C4-2B (cell line): Measurements from ENCODE around the gene DAZAP1.

ENCODE experiments used
- H3K27ac ChIP-seq: fragments of 450-650 bp; 2 replicates; pipeline ENCODE4 v1.5.1; 2017
- ZFX ChIP-seq: fragments of 450-650 bp; IDR thresholded peaks from 2 replicates; pipeline ENCODE4 v1.6.1; 2017
- TF ChIP-seq, protein P1 (sequence below): fragments of 450-650 bp; conservative IDR thresholded peaks from 2 replicates; pipeline ENCODE4 v1.5.1; 2017; ENCODE audit warnings: mild to moderate bottlenecking

The DAZAP1 gene

DNA sequence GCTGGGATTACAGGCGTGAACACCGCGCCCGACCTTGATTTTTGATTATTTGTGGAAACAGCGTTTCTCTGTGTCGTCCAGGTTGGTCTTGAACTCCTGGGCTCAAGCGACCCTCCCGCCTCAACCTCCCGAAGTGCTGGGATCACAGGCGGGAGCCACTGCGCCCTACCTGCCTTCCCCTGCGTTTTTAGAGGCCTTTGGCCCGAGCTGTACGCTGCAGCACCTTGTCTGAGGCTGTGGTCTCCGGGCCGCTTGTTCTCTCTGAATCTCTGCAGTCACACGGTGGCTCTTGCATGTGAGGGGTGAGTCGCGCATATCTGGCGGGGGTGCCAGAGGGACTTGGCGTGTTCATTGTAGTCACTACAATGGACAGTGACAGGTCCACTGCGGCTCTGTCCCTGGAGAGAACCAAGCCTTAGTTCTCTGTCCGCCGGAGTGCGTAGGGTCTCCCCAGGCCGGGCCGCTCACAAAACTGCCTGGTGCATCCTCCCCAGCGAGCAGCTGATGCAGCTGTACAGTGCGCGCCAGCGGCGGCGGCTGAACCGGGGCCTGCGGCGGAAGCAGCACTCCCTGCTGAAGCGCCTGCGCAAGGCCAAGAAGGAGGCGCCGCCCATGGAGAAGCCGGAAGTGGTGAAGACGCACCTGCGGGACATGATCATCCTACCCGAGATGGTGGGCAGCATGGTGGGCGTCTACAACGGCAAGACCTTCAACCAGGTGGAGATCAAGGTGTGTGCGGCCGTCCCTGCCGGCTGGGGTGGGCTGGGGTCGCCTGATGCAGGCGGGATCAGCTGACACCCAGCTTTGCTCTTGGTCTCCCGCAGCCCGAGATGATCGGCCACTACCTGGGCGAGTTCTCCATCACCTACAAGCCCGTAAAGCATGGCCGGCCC lies 32.4 kb downstream of the DAZAP1 start:
- H3K27ac ChIP-seq, result peak overlapping the region; percentile 98
- 0 out of 2 replicates have a peak, but pooled peaks have one; percentile 19 for TF ChIP-seq ZFX

DNA sequence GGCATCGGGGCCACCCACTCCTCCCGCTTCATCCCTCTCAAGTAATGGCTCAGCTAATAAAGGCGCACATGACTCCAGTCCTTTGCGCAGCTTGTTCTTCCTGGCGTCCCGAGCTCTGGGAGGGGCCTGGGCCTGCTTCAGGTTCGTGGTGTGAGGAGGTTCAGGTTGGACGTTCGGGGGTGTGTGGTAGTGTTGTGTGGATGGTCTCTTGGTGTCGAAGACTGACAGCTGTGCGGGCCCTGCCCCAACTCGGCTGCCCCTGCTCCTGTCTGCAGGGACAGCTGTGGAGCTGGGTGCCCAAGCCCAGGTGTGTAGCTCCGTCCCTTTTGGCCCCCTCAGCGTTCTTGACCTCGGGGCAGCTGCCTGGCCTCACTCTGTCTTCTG lies 33.0 kb downstream of the DAZAP1 start:
- peak overlapping the region; percentile 98 for H3K27ac ChIP-seq
- TF ChIP-seq, protein P1, sequence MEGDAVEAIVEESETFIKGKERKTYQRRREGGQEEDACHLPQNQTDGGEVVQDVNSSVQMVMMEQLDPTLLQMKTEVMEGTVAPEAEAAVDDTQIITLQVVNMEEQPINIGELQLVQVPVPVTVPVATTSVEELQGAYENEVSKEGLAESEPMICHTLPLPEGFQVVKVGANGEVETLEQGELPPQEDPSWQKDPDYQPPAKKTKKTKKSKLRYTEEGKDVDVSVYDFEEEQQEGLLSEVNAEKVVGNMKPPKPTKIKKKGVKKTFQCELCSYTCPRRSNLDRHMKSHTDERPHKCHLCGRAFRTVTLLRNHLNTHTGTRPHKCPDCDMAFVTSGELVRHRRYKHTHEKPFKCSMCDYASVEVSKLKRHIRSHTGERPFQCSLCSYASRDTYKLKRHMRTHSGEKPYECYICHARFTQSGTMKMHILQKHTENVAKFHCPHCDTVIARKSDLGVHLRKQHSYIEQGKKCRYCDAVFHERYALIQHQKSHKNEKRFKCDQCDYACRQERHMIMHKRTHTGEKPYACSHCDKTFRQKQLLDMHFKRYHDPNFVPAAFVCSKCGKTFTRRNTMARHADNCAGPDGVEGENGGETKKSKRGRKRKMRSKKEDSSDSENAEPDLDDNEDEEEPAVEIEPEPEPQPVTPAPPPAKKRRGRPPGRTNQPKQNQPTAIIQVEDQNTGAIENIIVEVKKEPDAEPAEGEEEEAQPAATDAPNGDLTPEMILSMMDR, result no peak
- no peak for TF ChIP-seq ZFX

DNA sequence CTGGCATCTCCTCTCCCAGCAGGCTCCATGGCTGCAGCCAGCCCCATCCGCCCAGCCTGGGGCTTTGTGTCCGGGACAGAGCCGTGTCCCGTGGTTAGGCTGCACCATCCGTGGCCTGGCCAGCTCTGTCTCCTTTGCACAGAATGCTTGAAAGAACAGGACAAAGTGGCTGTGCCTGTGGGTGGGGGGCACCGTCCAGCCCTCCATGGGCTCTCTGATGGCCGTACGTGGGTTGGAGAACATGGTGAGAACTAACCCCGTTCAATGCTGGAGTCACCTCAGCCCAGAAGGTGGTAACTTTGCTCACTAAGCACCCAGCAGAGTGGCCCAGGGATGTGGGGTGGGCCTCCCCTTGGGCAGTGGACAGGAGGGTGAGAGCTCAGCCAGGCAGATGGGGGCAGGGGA lies 33.6 kb downstream of the DAZAP1 start:
- H3K27ac ChIP-seq, result peak overlapping the region; percentile 98

DNA sequence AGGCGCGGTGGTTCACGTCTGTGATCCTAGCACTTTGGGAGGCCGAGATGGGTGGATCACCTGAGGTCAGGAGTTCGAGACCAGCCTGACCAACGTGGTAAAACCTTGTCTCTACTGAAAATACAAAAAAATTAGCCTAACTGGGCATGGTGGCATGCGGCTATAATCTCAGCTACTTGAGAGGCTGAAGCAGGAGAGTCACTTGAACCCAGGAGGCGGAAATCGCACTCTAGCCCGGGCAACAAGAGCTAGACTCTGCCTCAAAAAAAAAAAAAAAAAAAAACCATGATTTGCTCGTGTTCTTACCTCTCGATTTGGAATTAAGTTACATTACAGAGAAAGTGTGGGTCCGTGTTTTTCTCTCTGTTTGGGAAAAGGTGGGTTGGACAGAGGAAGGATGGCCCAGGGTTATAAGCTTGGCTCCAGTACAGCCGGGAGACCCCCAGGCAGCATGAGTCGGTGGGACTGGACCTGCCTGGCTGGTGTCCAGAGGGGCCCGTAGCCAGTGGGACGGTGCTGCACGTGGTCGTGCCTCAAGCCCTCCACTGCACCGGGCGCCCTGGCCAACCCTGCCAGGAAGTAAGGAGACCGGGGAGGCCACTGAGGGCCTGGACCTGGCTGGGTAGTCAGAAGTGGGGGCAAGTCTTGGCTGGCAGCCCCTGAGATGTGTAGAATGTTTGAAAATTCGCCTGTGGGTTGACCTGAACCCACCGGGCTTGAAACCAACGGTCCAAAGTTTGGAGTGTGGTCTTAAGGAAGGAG lies 34.5 kb downstream of the DAZAP1 start:
- TF ChIP-seq, protein P1, result no peak
- no peak for TF ChIP-seq ZFX
- peak overlapping the region; percentile 98 for H3K27ac ChIP-seq

More for the DNA sequence above, 33.6 kb downstream of the DAZAP1 start:
- TF ChIP-seq ZFX, result no peak

DNA sequence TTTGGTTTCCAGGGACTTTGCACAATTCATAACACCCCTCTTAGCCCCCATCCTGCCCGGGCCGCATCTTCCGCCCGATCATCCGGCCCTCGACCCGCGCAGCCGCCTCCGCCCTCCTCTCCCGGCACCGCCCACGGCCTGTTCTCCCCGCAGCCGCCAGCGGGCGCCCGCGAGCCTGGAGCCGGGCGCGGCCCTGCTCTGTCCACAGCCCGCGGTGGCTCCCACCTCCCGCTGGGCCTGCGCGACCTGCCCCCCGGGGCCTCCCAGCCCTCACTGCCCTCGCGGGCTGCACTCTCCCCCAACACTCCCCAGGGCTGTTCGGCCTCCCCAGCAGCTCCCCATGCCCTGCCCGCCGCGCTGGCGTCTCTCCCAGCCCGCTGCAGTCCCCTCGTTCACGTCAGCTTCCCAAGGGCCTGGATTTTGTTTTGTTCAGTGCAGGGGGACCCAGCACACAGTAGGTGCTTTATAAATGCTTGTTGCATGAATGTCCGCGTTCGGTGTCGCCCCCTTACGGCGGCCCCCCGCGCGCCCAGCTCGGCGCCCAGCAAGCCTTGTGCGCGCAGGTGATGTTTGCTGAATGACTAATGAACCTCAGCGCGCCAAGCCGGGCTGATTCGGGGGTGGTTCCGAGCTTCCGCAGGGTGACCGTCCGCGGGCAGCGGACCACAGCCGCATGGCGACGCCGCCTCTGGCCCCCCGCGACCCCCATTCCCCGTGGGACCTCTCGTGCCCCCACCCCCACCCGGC lies 38.0 kb downstream of the DAZAP1 start:
- H3K27ac ChIP-seq, result no peak overlapping the region
- 0 out of 2 replicates have a peak, but pooled peaks have one; percentile 25 for TF ChIP-seq ZFX
- TF ChIP-seq, protein P1, result peak; percentile 99

DNA sequence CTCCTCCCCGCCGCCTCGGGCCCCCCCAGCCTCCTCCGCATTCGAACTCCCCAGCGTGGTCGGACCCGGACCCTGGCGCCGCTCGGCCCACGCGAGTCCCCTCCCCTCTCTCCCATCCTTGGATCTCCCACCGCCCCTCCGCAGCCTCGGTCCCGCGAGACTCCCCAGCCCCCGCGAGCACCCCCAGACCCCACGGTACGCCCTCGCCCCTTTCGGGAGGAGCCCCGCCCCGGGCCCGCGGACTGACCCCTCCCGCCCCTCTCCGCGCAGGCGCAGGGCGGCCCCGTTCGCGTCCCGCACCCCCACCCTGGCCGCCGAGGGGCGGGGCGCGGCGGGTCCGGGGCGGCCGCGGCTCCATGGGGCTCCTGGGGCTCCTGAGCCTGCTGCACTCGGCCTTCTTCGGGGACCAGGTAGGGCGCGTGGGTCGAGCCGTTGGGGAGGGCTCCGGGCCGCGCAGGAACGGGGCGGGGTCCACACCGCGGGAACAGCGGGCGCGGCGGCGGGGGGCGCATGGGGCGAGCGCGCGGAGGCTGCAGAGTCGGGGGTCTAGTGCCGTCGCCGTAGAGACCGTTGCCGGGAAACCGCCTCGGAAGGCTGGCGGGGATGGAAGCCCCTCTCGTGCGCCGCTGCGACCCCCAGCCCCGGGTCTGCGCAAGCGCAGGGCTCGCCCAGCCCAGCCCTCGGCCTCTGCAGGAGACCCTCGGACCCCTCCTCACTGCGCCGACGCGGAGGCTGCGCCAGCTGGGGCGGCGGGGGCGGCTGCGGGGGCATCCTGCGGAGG lies 38.7 kb downstream of the DAZAP1 start:
- H3K27ac ChIP-seq, result no peak overlapping the region
- TF ChIP-seq, protein P1, result no peak
- TF ChIP-seq ZFX, result no peak

DNA sequence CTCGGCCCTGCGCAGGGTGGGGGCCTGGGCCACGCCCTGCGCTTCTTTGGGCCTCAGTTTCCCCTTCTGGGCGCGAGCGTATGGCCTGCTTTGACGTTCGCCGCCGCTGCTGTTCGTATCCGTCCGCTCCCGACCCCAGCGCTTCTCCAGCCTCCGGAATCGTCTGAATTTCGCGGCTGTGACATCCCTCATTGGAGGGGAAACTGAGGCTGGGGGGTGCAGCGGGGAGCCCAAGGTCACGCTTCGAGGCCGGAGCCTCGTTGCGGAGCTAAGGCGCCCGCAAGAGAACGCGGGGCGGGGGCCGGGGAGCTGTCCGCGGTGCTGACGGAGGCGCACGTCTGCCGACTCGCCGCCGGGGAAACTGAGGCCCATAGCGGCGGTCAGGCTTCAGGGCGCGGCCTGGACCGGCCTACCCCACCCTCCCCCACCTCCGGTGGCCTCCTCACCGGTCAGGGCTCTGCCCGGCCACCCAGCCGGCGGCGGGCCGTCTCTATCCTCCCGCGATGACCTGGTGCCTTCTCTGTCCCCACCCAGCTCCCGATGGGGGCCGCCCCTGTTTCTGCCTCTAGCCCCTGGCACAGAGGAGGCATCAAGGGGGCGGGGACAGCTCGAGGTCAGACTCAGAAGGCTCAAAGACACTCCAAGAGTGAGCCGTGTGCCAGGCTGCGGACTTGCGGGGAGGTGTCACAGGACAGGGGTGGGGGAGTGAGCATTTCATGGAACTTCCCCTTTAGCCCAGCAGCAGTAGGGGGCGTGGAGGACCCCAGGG lies 39.5 kb downstream of the DAZAP1 start:
- no peak for TF ChIP-seq ZFX
- TF ChIP-seq, protein P1, result no peak
- H3K27ac ChIP-seq, result no peak overlapping the region
